Gastroesophageal sphincter (tissue), 4 donors: ENCODE data around the gene RUNX2. TPM values are rescaled to one million over a fixed set of nuclear protein-coding genes. Genes with fewer than 3 reads are reported as not detected.

Experiments used
- ATAC-seq: fragments of 150-250 bp; one replicate; pipeline ENCODE4 v1.9.1; 2016; ENCODE audit warnings: mild to moderate bottlenecking, moderate library complexity
- H3K27ac ChIP-seq, 4 donors: fragments of 200-600 bp; sonication (generic) in 3 of 4; 1 replicate in 3 of 4; 2 replicates in 1 of 4; pipeline ENCODE4 v1.5.1; 2016 to 2019
- H3K27me3 ChIP-seq: fragments of 200-600 bp; sonication (generic); one replicate; pipeline ENCODE4 v1.5.1; 2019
- H3K36me3 ChIP-seq, 2 donors: fragments of 200-600 bp; sonication (generic); one replicate each; pipeline ENCODE4 v1.5.1; 2019; ENCODE audit warnings: control low read depth in 1 of 2
- H3K4me1 ChIP-seq, 3 donors: fragments of 200-600 bp; sonication (generic); 1 replicate in 2 of 3; 2 replicates in 1 of 3; pipeline ENCODE4 v1.5.1; 2016 to 2019; ENCODE audit warnings: control low read depth in 2 of 3
- H3K4me3 ChIP-seq, 2 donors: fragments of 200-600 bp; sonication (generic); one replicate each; pipeline ENCODE4 v1.5.1; 2019; ENCODE audit warnings: mild to moderate bottlenecking in 1 of 2, moderate library complexity in 1 of 2
- H3K9me3 ChIP-seq, 3 donors: fragments of 200-600 bp; sonication (generic); one replicate each; pipeline ENCODE4 v1.5.1; 2017 to 2019; ENCODE audit warnings: control low read depth in 2 of 3
- CTCF ChIP-seq, 4 experiments: fragments of 200-600 bp in 2 of 4; fragments of 450-650 bp in 2 of 4; sonication (generic) in 1 of 4; IDR thresholded peaks; one replicate each; pipeline ENCODE4 v1.5.1; 2017 to 2019; ENCODE audit warnings: antibody characterized with exemption in 4 of 4, mild to moderate bottlenecking in 2 of 4, moderate library complexity in 2 of 4
- EP300 ChIP-seq: sonication (generic); formaldehyde crosslinking; IDR thresholded peaks from one replicate; pipeline ENCODE4 v1.6.1; 2017; ENCODE audit warnings: antibody characterized with exemption, mild to moderate bottlenecking
- POLR2A ChIP-seq, 2 donors: fragments of 450-650 bp; IDR thresholded peaks; one replicate each; pipeline ENCODE4 v1.6.1; 2017; ENCODE audit warnings: antibody characterized with exemption in 2 of 2, mild to moderate bottlenecking in 2 of 2, moderate library complexity in 1 of 2
- POLR2AphosphoS5 ChIP-seq: sonication (generic); formaldehyde crosslinking; IDR thresholded peaks from one replicate; pipeline ENCODE4 v1.6.1; 2017; ENCODE audit warnings: antibody characterized with exemption
- WGBS, 2 donors: methylation state at CpG; one replicate each; pipeline ENCODE4 v1.1.5; 2018; ENCODE audit warnings: low coverage in 1 of 2; 5-methylcytosine and 5-hydroxymethylcytosine counted together
- total RNA-seq, 4 donors: library from RNA; depleted of rRNA; stranded (reverse); fragments of >200 nt; gene quantifications; one replicate each; pipeline ENCODE4 v1.1.0, GENCODE V29; 2016

RUNX2 gene
- total RNA-seq, 4 donors from 2014 or later, result 0.16 to 0.94 (median 0.65) TPM

- H3K27me3 ChIP-seq, result no peaks in the 10 kb centered on the region
- ATAC-seq, result no peak
- WGBS, 2 donors, result 86 to 93% methylated on average over 5 of the region's 5 CpGs
- H3K9me3 ChIP-seq, result peaks cover 0 to 15% (median 0%) of the 10 kb centered on the region in 3 donors
- no peaks in the 10 kb centered on the region for H3K4me1 ChIP-seq
- H3K27ac ChIP-seq, result no peak overlapping the region
- no peak for TF ChIP-seq POLR2A (IDR thresholded peaks at IDR 0.05)
- no peak for TF ChIP-seq EP300
- TF ChIP-seq CTCF (IDR thresholded peaks at IDR 0.05), result no peak
- TF ChIP-seq POLR2AphosphoS5, result no peak
- no peak overlapping the region for H3K4me3 ChIP-seq
- H3K36me3 ChIP-seq, result no peaks in the 10 kb centered on the region
Observed at GRCh38 chr6:45597424-45597823, 269.3 kb downstream of the RUNX2 start.

- H3K27me3 ChIP-seq, result no peaks in the 10 kb centered on the region
- H3K36me3 ChIP-seq, result no peaks in the 10 kb centered on the region
- H3K4me3 ChIP-seq, result no peak overlapping the region
- H3K4me1 ChIP-seq, result no peaks in the 10 kb centered on the region
- peaks cover 0 to 15% (median 0%) of the 10 kb centered on the region in 3 donors for H3K9me3 ChIP-seq
- ATAC-seq, result no peak
- TF ChIP-seq CTCF (IDR thresholded peaks at IDR 0.05) (no peak), EP300 (no peak), POLR2A (IDR thresholded peaks at IDR 0.05) (no peak), POLR2AphosphoS5 (no peak)
- no peak overlapping the region for H3K27ac ChIP-seq
Observed at GRCh38 chr6:45599053-45599452, 270.9 kb downstream of the RUNX2 start.

- no peak overlapping the region for H3K4me3 ChIP-seq
- no peaks in the 10 kb centered on the region for H3K36me3 ChIP-seq
- H3K4me1 ChIP-seq, result no peaks in the 10 kb centered on the region
- no peaks in the 10 kb centered on the region for H3K9me3 ChIP-seq
- TF ChIP-seq POLR2AphosphoS5 (no peak), CTCF (IDR thresholded peaks at IDR 0.05) (no peak), POLR2A (IDR thresholded peaks at IDR 0.05) (no peak), EP300 (no peak)
- H3K27me3 ChIP-seq, result peaks cover 6% of the 10 kb centered on the region
- WGBS, 2 donors, result 100% methylated on average over 1 of the region's 1 CpG
- no peak for ATAC-seq
- H3K27ac ChIP-seq, result no peak overlapping the region
Observed at GRCh38 chr6:45605971-45606370, 277.8 kb downstream of the RUNX2 start.

- Histone ChIP-seq H3K36me3 (no peaks in the 10 kb centered on the region), H3K27ac (no peak overlapping the region), H3K9me3 (no peaks in the 10 kb centered on the region), H3K4me3 (no peak overlapping the region), H3K4me1 (no peaks in the 10 kb centered on the region), H3K27me3 (peaks cover 6% of the 10 kb centered on the region)
- ATAC-seq, result no peak
- TF ChIP-seq CTCF (IDR thresholded peaks at IDR 0.05) (no peak), POLR2AphosphoS5 (no peak), EP300 (no peak), POLR2A (IDR thresholded peaks at IDR 0.05) (no peak)
- WGBS, 2 donors, result 81% methylated on average over 4 of the region's 7 CpGs; no CpG with 5 or more reads in 1 of the 2 donors
Observed at GRCh38 chr6:45606831-45607400, 278.8 kb downstream of the RUNX2 start.

- H3K36me3 ChIP-seq, result no peaks in the 10 kb centered on the region
- H3K9me3 ChIP-seq, result no peaks in the 10 kb centered on the region
- ATAC-seq, result no peak
- 63 to 69% methylated on average over 2 to 4 of the region's 4 CpGs for WGBS, 2 donors
- no peak overlapping the region for H3K27ac ChIP-seq
- TF ChIP-seq EP300 (no peak), POLR2AphosphoS5 (no peak), POLR2A (IDR thresholded peaks at IDR 0.05) (no peak), CTCF (IDR thresholded peaks at IDR 0.05) (no peak)
- H3K27me3 ChIP-seq, result peaks cover 6% of the 10 kb centered on the region
- H3K4me3 ChIP-seq, result no peak overlapping the region
- H3K4me1 ChIP-seq, result no peaks in the 10 kb centered on the region
Observed at GRCh38 chr6:45607798-45608197, 279.7 kb downstream of the RUNX2 start.
